ENCODE results near the gene CD37.
"Not testable (repeated sequence)": the region's sequence is repeated elsewhere in the genome, so short reads cannot be mapped to it uniquely, and the experiment has no call there.

Gene CD37

GRCh38 chr19:49364083-49364737 lies 29.0 kb downstream of the CD37 start:
- no peak overlapping the region for H3K4me3 ChIP-seq (ENCODE audit: low read length)
- no peak for DNase-seq (ENCODE audit: low read depth, low spot score)

- DNase-seq (ENCODE audit: low read depth, low spot score), result no peak
- H3K4me3 ChIP-seq (ENCODE audit: low read length), result no peak overlapping the region
Measured at GRCh38 chr19:49366110-49366509, 30.9 kb downstream of the CD37 start.

- no peak for DNase-seq (ENCODE audit: low read depth, low spot score)
- H3K4me3 ChIP-seq (ENCODE audit: low read length), result no peak overlapping the region
Measured at GRCh38 chr19:49368711-49369358, 33.6 kb downstream of the CD37 start.

- no peak for DNase-seq (ENCODE audit: low read depth, low spot score)
- H3K4me3 ChIP-seq (ENCODE audit: low read length), result no peak overlapping the region
Measured at GRCh38 chr19:49371184-49371583, 36.0 kb downstream of the CD37 start.

GRCh38 chr19:49373174-49373573 lies 38.0 kb downstream of the CD37 start:
- not testable (repeated sequence) for DNase-seq (ENCODE audit: low read depth, low spot score)

GRCh38 chr19:49374665-49375434 lies 39.6 kb downstream of the CD37 start:
- DNase-seq (ENCODE audit: low read depth, low spot score), result no peak
- H3K4me3 ChIP-seq (ENCODE audit: low read length), result no peak overlapping the region

More at GRCh38 chr19:49373174-49373573, 38.0 kb downstream of the CD37 start:
- not testable (repeated sequence) for H3K4me3 ChIP-seq (ENCODE audit: low read length)

GRCh38 chr19:49378512-49378911 lies 43.3 kb downstream of the CD37 start:
- no peak overlapping the region for H3K4me3 ChIP-seq (ENCODE audit: low read length)

GRCh38 chr19:49380391-49380790 lies 45.2 kb downstream of the CD37 start:
- no peak for DNase-seq (ENCODE audit: low read depth, low spot score)

More at GRCh38 chr19:49378512-49378911, 43.3 kb downstream of the CD37 start:
- DNase-seq (ENCODE audit: low read depth, low spot score), result no peak

GRCh38 chr19:49382639-49383038 lies 47.4 kb downstream of the CD37 start:
- H3K4me3 ChIP-seq (ENCODE audit: low read length), result no peak overlapping the region
- DNase-seq (ENCODE audit: low read depth, low spot score), result no peak

More at GRCh38 chr19:49380391-49380790, 45.2 kb downstream of the CD37 start:
- H3K4me3 ChIP-seq (ENCODE audit: low read length), result no peak overlapping the region

- DNase-seq (ENCODE audit: low read depth, low spot score), result no peak
- H3K4me3 ChIP-seq (ENCODE audit: low read length), result no peak overlapping the region
Measured at GRCh38 chr19:49383599-49383998, 48.4 kb downstream of the CD37 start.

GRCh38 chr19:49387936-49388372 lies 52.7 kb downstream of the CD37 start, which contains the start of gene KASH5:
Gene KASH5, plus strand, starts transcription at chr19:49388249. Its CDS starts 2,635 bp downstream, at chr19:49390884.
- H3K4me3 ChIP-seq (ENCODE audit: low read length), result no peak within 1 kb of the TSS
- DNase-seq (ENCODE audit: low read depth, low spot score), result no peak

- no peak for DNase-seq (ENCODE audit: low read depth, low spot score)
- no peak overlapping the region for H3K4me3 ChIP-seq (ENCODE audit: low read length)
Measured at GRCh38 chr19:49389406-49389805, 54.2 kb downstream of the CD37 start.
